Renal pelvis (tissue), 4 donors: ENCODE results near the gene PRR7. TPM values are rescaled to one million over a fixed set of nuclear protein-coding genes. Genes with fewer than 3 reads are reported as not detected.
"Not testable (repeated sequence)": the region's sequence is repeated elsewhere in the genome, so short reads cannot be mapped to it uniquely, and the experiment has no call there.

ENCODE experiments used
- DNase-seq: peaks from one replicate; pipeline ENCODE4 v3.0.0-alpha.2; 2013
- polyA plus RNA-seq, 3 donors: library from polyadenylated mRNA; unstranded; fragments of 120-200 nt; gene quantifications; one replicate each; pipeline ENCODE4 v1.2.1, GENCODE V29; 2013; ENCODE audit not compliant: insufficient read length in 3 of 3

PRR7 gene
- polyA plus RNA-seq, 3 donors: 2.3 to 3.1 (median 2.9) TPM

DNA sequence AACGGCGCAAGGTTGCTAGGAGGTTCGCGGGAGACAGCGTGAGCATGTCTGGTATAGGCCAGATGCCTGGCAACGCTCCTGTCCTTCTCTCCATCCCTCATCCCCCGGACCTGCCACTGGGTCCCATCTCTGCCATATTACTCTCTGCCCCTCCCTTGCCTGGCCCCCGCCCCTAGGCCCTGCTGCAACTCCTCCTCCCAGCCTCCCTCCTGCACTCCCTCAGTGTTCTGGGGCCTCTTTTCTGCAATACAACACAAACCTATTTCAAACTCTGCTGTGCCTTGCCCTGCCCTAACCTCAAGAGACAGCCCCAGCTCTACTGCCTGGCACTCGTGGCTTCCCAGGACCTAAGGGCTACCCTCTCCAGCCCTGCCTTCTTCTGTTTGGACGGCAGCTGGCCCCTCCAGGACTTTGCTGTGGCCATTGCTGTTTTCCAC lies 35.8 kb downstream of the PRR7 start:
- DNase-seq: no peak

DNA sequence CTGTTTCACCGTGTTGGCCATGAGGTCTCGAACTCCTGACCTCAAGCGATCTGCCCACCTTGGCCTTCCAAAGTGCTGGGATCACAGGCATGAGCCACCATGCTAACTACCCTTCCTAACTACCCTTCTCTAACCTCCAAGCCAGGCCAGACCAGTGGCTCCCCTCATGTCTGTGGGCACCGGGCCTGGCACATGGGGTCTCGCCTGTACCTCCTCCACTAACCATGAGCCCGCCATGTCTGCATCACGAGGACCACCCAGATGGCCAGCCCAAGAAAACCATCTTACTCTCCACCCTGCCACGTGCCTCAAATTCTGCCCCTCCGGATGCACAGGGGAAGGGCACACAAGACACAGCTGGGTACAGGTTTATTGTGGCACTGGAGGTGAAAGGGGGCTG lies 36.4 kb downstream of the PRR7 start:
- DNase-seq: no peak

DNA sequence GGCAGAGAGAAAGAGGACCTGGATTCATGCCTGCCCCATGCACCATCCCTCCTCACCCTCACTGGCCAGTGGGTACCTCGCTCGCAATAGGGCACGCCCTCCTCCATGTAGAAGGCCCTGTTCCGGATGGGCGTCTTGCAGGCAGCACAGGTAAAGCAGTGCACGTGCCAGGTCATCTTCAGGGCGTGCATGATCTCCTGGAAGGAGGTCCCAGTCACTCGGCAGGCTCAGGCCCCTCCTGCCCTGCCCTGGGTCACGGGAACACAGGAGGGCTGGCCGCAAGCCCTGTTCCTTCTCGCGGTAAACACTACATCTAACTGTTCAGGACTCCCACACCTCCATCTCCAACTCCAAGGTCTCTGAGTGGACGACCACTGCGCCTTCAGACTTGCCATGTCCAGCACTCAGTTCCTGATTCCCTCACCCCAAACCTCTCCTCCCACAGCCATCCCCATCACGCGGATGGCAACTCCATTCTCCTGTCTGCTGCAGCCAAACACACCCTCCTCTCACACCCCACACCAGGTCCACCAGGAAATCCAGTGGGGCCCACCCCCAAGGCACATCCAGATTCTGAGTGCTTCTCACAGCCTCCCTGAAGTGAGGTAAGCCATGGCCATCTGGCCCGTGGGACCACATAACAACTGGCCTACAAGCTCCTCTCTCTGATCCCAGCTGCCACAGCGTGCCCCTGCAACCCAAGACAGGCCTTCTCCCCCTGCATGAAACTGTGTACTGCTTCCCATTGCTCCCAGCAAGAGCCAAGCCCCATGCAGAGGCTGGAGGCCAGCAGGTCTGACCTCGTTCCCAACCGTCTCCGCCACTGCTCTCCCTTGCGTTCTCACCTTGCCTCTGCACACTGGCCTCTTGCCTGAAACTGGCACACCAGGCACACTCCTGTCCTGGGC lies 37.6 kb downstream of the PRR7 start:
- DNase-seq: no peak

DNA sequence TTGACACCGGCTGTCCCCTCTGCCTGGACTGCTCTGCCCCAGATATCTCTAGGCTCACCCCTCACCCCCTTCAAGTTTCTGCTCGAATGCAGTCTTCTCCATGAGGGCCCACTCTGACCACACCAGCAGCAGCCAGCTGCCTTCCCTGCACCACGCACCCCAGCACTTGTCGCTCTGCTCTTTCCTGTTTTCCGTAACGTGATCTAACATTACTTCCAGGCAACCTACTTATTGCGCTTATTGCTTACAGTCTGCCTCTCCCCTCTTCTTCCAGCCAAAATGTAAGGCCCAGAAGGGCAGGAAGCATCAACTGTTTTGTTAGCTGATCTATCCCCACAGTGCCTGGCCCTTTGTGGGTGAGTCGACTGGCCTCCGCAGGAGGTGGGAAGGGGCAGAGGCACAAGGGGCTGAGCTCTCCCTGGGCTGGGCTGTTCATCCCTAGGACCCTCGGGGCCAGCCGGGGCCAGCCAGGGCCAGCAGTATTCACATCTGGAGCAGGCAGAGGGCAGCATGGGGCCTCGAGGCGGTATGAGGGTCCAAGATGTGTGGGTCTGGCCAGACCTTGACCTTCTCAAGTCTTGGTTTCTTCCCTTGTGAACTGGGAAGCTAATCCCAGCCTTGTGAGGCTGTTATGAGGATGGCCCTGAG lies 38.4 kb downstream of the PRR7 start:
- DNase-seq: no peak

DNA sequence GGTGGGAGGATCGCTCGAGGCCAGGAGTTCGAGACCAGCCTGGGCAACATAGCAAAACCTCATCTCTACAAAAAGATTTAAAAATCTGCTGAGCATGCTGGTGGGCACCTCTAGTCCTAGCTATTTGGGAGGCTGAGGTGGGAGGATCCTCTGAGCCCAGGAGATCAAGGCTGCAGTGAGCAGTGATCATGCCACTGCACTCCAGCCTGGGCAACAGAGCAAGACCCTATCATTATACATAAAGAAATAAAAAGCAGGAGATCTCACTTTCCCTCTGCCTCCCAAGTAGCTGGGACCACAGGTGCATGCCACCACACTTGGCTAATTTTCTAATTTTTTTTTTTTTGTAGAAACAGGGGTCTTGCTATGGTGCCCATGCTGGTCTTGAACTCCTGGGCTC lies 39.1 kb downstream of the PRR7 start:
- DNase-seq: not testable (repeated sequence)

DNA sequence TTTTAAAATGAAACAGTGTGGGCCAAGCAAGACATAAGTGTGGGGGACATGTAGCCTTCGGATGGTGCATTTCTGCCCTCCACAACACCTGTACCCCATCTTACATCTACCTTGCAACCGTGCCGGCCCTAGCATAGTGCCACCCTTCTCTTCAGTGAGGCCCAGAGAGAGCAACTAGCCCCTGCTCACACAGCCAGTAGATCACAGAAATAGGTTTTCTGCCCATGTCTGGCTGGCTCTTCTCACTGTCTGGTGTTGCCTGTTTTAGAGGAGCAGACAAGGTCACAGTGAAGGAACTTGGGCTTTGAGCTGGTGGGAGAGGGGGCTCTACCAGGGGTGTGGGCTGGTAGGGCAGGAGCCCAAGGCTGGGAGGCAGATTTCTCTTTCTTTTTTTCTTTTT lies 39.6 kb downstream of the PRR7 start:
- DNase-seq: no peak

DNA sequence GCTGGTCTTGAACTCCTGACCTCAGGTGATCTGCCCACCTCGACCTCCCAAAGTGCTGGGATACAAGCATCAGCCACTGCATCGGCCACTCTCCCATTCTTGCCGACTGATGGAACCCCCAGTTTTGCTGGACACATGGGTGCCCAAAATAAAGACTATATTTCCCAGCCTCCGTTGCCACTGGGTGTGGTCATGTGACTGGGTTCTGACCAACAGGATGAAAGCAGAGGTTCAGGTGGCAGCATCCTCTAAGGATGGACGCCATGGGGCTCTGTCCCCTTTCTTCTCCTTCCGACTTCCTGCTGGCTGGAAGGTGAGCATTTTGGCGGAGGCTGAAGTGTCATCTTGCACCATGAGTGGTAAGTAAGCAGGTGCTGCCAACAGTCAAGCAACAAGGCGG lies 40.5 kb downstream of the PRR7 start:
- no peak for DNase-seq

DNA sequence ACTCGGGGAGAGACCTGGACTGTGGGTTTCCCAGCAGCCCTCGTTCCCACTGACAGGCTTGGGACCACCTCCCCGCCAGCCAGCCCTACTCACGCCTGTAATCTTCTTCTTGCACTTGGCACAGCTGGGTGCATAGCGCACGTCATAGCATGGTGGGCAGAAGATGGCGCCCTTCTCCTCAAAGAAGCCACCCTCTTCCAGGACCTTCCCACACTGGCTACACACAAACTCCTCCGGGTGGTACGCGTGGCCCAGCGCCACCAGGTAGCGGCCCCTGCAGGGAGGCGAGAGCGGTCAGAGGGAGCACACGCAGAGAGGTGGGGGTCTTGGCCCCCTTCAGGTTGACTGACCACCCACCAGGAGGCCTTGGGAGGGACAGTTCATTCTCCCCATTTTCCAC lies 41.4 kb downstream of the PRR7 start:
- no peak for DNase-seq

DNA sequence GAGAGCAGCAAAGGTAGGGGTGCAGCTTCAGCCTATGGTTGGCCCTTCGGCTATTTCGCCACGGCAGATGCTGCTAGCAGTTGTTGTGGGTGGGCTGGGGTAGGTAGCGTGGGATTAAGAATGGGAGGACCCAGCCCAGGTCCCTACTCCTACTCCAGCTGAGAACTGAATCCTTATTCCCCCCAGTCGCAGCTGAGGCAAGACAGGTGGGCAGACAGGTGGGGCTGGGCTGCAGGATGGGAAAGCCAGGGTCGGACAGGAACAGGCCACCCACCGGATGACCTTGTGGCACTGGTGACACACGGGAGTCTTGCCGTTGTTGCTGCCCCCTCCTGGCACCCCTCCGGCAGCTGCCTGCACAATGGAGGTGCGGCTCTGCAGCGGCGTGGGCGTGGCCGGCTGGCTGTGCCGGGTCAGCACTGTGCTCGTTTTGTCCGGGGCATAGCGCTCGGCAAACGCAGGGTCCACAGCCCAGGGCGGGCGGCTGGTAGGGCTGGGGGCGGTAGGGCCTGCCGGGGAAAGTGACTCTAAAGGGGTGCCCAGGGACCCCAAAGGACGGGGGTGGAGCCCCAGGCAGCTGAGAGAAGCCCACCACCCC lies 42.6 kb downstream of the PRR7 start:
- DNase-seq: no peak

DNA sequence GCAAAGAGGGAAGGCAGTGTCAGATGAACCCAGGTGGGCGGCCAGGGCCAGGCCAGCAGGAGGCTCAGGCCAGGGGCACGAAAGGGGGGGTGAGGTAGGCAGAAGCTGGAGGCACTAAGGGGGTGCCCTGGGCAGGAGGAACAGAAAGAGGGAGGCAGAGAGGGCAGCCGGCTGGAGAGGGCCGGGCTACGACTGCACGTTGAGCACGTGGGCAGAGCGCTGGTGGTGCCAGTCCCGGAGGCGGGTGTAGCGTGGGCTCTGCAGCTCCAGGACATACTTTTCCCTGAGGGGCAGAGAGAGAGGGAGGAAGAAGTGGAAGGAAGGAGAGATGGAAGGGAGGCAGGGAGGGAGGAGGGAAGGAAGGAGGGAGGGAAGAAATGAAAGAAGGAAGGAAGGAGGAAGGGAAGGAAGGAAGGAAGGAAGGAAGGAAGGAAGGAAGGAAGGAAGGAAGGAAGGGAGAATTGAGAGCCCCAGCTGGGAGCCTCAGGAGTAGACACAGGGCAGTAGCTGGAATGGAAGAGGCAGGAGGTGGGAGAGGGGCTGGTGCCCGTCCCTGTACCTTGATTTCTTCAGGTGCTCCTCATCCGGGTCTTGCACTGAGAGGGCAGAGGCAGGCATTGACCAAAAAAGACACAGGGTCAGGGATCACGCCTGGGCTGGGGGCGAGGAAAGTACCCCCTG lies 43.8 kb downstream of the PRR7 start:
- DNase-seq: no peak

DNA sequence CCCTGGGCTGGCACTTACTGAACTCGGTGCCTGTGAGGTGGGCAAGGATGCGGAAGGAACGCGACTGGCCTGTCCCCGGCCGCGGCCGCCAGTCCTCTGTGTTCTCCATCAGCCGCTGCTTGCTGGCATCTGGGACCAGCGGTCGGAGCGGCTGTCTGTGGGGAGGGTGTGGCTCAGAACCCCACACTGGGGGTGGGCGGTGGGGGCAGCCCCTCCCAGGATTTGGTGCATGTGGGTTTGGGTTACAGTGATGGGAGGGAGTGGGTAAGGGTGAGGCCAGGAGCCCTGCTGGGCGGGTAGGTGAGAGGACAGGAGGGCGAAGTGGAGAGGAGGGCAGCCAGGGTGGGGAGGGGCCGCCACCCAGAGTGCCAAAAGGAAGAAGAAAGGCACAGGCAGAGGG lies 44.4 kb downstream of the PRR7 start:
- no peak for DNase-seq

DNA sequence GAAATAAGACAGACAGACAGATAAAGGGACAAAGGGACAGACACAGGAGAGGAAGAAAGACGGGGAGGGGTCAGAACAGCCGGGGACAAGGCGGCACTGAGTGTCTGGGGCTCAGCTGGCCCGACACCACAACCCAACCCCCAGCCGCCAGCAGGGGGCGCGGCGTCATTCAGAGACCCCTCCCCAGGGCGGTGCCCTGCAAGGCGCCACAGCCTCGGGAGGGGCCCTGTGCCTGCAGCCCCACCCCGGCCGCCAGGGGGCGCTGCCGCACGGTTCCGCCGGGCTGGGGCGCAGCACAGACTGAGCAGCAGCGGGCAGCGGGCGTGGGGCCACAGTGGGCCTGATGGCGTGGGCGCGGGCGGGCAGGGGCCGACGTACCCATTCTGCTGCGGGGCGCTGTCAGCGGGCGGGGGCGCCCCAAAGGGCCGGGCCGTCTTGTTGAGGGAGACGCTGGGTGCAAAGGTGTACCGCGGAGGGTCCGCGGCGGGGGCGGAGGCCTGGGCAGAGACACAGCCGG lies 44.9 kb downstream of the PRR7 start:
- no peak for DNase-seq

DNA sequence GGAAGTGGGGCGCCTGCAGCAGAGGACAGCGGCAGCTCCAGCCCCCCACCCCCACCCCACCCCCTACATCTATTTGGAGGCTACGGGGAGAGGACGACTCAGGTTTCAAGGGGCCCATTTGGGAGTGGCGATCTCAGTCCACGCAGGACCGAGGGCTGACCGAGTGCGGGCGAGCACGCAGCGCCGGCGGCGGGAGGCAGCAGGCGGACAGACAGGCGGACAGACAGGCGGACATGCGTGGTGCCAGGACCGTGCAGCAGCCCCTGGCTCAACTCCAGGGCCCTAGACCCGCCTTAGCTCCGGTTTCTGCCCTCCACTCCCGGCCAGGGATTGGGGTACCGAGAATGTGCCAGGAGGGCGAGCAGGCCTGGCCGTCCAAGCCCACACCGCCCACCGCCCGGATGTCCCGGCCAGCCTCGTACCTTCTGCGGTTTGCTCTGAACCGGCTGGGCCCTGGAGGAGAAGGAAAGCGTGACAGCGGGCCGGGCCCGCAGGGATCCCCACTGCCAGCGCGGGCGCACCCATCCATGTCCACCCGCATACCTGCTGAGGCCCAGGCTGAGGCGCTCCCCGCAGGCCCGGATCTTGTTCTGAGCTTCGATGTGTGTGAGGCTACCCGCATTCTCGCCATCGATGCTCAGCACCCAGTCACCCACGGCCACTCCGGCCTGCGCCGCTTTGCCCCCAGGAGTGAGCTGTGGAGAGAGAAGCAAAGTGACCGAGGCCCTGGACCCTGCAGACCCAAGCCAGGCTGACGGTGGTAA lies 45.6 kb downstream of the PRR7 start:
- DNase-seq: no peak

DNA sequence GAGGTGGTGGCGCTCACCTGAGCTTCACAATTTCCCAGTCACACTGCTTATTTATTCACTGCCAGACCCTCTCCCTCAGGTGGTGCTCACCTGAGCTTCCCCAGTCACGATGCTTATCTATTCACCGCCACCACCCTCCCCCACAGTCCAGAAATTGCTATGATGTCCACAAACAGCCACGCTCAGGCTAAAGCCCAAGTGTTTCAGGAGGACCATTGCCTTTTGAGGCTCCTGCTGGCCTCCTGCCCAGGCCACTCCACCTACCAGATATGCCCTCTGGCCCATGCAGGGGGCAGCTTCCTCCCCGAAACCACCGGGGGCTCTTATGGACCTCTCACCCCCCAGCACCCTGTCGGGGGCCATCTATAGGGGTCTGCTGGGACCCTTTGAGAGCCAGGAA lies 46.2 kb downstream of the PRR7 start:
- no peak for DNase-seq

DNA sequence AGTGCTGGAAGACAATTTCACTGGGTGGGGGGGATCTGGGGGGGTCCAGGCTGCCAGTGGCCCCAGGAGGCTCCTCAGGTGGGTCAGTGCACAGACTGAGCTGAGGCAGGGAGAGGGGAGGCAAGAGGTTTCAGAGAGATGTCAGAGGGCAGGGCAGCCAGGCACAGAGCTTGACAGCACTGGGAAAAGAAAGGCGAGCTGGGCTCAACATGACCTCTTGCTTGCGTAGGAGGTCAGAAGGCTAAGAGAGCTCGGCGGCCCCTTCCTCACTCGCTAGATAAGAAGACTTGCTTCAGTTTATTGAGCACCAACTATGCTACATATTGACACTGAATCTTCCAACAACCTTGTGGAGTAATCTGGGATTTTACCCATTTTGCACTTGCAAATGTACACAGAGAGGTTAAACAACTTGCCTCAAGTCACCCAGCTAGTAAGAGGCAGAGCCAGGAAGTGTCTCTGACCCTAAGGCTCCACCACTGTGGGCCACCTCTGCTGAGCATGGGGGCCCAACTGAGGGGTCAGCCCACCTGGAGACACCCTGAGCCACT lies 47.3 kb downstream of the PRR7 start:
- DNase-seq: no peak

DNA sequence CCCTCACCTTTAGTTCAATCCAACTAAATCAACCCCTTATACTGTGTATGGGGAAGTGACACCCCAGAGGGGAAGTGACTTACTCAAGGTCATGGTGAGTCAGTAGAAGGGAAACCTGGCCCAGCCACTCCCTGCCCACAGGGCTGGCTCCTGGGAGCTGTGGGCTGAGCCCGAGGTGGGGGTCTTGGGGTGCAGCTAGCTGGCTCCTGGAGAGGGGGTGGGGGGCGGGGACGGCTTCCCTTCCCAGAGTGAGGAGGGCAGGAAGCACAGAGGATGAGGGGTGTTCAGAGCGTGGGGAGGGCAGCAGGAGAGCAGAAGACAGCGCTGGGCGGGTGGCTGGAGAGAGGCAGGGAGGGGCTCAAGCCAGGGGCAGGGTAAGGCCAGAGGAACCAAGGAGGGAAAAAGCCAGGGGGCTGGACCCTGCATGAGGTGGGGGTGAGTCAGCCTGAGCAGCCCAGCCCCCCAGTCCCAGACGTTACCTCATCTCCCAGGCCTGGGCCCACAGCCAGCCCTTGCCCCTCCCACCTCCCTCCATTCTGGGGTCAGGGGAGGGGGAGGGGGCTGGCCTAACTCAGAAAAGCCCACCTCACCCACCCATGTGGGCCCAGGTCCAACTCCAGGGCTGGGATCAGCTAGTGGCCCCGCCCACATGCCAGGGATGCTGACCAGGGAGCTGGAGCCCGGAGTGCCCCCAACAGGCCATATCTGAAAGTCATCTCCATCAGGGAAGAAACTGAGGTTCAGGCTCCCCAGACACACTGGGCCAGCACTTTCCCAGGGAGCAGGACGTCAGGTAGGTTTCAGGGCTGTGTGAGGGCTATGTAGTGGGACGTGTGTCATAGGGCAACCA lies 48.0 kb downstream of the PRR7 start:
- DNase-seq: no peak

DNA sequence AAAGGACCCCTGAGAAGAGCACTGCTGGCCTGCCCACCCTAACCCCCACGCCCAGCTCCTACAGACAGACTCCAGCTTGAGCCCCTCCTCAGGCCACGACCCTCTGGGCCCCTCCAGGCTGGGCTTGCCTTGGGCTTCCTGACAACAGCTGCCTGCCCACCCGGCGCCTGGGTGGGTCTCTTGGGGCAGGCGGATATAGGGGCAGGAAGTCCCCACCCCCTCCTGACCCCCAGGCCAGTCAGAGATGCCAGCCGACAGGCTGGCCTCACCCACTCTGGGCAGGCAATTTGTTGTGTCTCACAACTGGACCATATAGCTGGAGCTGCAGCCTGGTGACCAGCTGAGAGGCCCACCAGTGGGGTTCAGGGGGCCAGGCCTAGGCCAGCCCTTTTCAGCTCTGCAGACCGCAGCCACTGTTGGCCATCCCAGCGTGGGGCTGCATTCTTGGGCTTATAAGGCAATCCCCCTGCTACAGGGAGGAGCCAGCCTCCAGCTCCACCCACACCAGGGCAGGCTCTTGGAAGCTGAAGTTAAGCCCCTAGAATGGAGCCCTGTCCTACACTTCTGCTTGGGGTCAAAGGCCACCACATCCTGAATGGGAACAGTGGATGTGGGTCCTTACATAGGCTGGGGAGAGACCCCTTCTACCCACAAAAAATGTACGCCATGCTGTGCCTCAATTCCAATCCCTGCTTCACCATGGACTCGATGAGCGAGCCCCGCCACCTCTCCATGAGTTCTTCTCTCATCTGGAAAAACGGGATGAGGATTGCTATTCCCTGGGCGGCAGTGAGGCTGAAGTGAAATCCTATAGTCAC lies 48.8 kb downstream of the PRR7 start:
- DNase-seq: peak; percentile 78

DNA sequence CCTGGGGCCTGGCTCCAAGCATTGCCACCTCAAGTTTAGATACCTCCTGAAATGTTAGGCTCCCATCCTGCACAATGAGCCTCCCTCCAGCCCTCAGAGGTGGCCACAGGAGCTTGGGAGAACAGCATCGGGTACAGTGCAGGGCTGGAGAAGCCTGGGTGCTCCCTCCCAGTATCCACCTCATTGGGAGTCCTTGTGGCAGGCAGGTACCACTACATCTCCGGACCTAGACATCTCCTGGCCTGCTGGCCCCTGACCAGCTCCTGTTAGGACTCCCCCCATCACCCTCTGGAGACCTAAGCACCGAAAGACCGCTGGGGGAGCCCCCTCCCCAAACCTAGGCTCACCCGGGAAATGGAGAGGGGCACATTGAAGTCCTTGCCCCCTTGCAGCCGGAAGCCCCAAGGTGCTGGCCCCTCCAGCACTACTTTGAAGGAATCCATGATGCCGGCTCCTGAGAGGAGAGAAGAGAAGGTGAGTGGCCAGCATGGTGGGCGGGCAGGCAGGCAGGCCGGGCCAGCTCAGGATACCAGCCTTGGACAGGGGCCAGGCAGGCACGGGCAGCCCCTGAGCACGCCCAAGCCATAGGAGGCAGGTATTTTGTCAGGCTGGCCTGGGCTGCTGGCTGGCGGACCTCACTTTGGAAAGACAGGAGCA lies 49.6 kb downstream of the PRR7 start:
- no peak for DNase-seq
